ENCODE results near the gene ROR2.

Gene ROR2

GRCh38 chr9:91516777-91517176 lies 433.3 kb downstream of the ROR2 start:
- no peak for TF ChIP-seq GLIS3 (CRISPR knock-in tag; IDR thresholded peaks at IDR 0.05)
- TF ChIP-seq TSHZ2 (CRISPR knock-in tag; IDR thresholded peaks at IDR 0.05), result no peak
- no peak for TF ChIP-seq CSDC2 (CRISPR knock-in tag; IDR thresholded peaks at IDR 0.05)
- TF ChIP-seq ARNTL (CRISPR knock-in tag; IDR thresholded peaks at IDR 0.05; ENCODE audit: borderline replicate concordance, low read depth), result no peak
- TF ChIP-seq RARB (CRISPR knock-in tag; IDR thresholded peaks at IDR 0.05), result no peak
- TF ChIP-seq ISL1 (CRISPR knock-in tag; IDR thresholded peaks at IDR 0.05), result no peak
- no peak for TF ChIP-seq ZNF70 (CRISPR knock-in tag; IDR thresholded peaks at IDR 0.05)
- no peak for TF ChIP-seq BACH2 (CRISPR knock-in tag; IDR thresholded peaks at IDR 0.05; ENCODE audit: borderline replicate concordance)
- no peak for TF ChIP-seq ZNF565 (CRISPR knock-in tag; conservative IDR thresholded peaks at IDR 0.05; ENCODE audit: low read depth)
- no peak for TF ChIP-seq SNAI2 (CRISPR knock-in tag; IDR thresholded peaks at IDR 0.05)
- TF ChIP-seq OSR1 (CRISPR knock-in tag; IDR thresholded peaks at IDR 0.05), result no peak
- TF ChIP-seq ESRRG (CRISPR knock-in tag; IDR thresholded peaks at IDR 0.05), result no peak
- no peak for TF ChIP-seq PPARA (CRISPR knock-in tag; IDR thresholded peaks at IDR 0.05; ENCODE audit: borderline replicate concordance)
- no peak for TF ChIP-seq CSRNP3 (CRISPR knock-in tag; IDR thresholded peaks at IDR 0.05)
- no peak for TF ChIP-seq ZNF8 (CRISPR knock-in tag; IDR thresholded peaks at IDR 0.05)
- TF ChIP-seq POU6F1 (CRISPR knock-in tag; IDR thresholded peaks at IDR 0.05; ENCODE audit: borderline replicate concordance, low read depth), result no peak
- no peak for TF ChIP-seq TOX (CRISPR knock-in tag; IDR thresholded peaks at IDR 0.05; ENCODE audit: borderline replicate concordance)
- TF ChIP-seq ZFP3 (CRISPR knock-in tag; IDR thresholded peaks at IDR 0.05), result no peak
- no peak for TF ChIP-seq PATZ1 (CRISPR knock-in tag; IDR thresholded peaks at IDR 0.05; ENCODE audit: borderline replicate concordance)
- no peak for ATAC-seq

- no peak for ATAC-seq
- no peak for TF ChIP-seq TCF4 (CRISPR knock-in tag; IDR thresholded peaks at IDR 0.05; ENCODE audit: borderline replicate concordance)
- TF ChIP-seq POU6F1 (CRISPR knock-in tag; IDR thresholded peaks at IDR 0.05; ENCODE audit: borderline replicate concordance, low read depth), result no peak
- TF ChIP-seq ESRRG (CRISPR knock-in tag; IDR thresholded peaks at IDR 0.05), result no peak
- TF ChIP-seq OSR1 (CRISPR knock-in tag; IDR thresholded peaks at IDR 0.05), result no peak
- no peak for TF ChIP-seq CSDC2 (CRISPR knock-in tag; IDR thresholded peaks at IDR 0.05)
- TF ChIP-seq PATZ1 (CRISPR knock-in tag; IDR thresholded peaks at IDR 0.05; ENCODE audit: borderline replicate concordance), result no peak
- no peak for TF ChIP-seq TSHZ2 (CRISPR knock-in tag; IDR thresholded peaks at IDR 0.05)
These were observed 433.9 kb downstream of the ROR2 start for GRCh38 chr9:91516081-91516480.

All from SK-N-SH treated with all-trans-retinoic acid at 6 μM for 48 hours (cell line).